ENCODE data around the gene OR8J1. TPM values are rescaled to one million over a fixed set of nuclear protein-coding genes. Genes with fewer than 3 reads are reported as not detected.
"Not testable (repeated sequence)": the region's sequence is repeated elsewhere in the genome, so short reads cannot be mapped to it uniquely, and the experiment has no call there.

The OR8J1 gene
- total RNA-seq, 1 donor from 2014 or later, result not detected

GRCh38 chr11:56394381-56394780 lies 40.3 kb downstream of the OR8J1 start:
- H3K4me2 ChIP-seq (ENCODE audit: low read length), result no peak overlapping the region
- H3K4me1 ChIP-seq (ENCODE audit: insufficient read depth, low read length), result no peaks in the 10 kb centered on the region
- no peak overlapping the region for H3K27ac ChIP-seq (ENCODE audit: low read depth, low read length)
- DNase-seq (ENCODE audit: low read depth) (no peak), FAIRE-seq (no peak)
- no peak overlapping the region for H2AFZ ChIP-seq (ENCODE audit: low read depth, low read length)
- no peaks in the 10 kb centered on the region for H4K20me1 ChIP-seq (ENCODE audit: insufficient read depth, low read length)
- Mint-ChIP-seq H3K4me3 (ENCODE audit: unreplicated experiment) (no peak overlapping the region), H3K36me3 (ENCODE audit: low read depth, unreplicated experiment) (no peaks in the 10 kb centered on the region), H3K4me1 (ENCODE audit: low read depth, unreplicated experiment) (no peaks in the 10 kb centered on the region), H3K27ac (ENCODE audit: unreplicated experiment) (no peak overlapping the region), H3K27me3 (ENCODE audit: low read depth, unreplicated experiment) (no peaks in the 10 kb centered on the region), H3K9me3 (ENCODE audit: unreplicated experiment) (no peaks in the 10 kb centered on the region)
- H3K36me3 ChIP-seq (ENCODE audit: insufficient read depth, low read length), result no peaks in the 10 kb centered on the region
- H3K79me2 ChIP-seq (ENCODE audit: insufficient read depth, low read length), result no peaks in the 10 kb centered on the region
- TF ChIP-seq CTCF (IDR thresholded peaks at IDR 0.05; ENCODE audit: insufficient read depth, low read depth, low read length), result no peak
- no peak for TF ChIP-seq EZH2 (IDR thresholded peaks at IDR 0.05; ENCODE audit: insufficient read depth, low read length)
- no peaks in the 10 kb centered on the region for H3K27me3 ChIP-seq (ENCODE audit: insufficient read depth, low read length)
- no peak overlapping the region for H3K4me3 ChIP-seq (ENCODE audit: insufficient read depth, low read depth, low read length)
- no peak overlapping the region for H3K9ac ChIP-seq (ENCODE audit: low read length)
- no peaks in the 10 kb centered on the region for H3K9me3 ChIP-seq (ENCODE audit: insufficient read depth, low read depth, low read length)

- H3K27ac Mint-ChIP-seq (ENCODE audit: unreplicated experiment), result no peak overlapping the region
- TF ChIP-seq EZH2 (IDR thresholded peaks at IDR 0.05; ENCODE audit: insufficient read depth, low read length), result no peak
- TF ChIP-seq CTCF (IDR thresholded peaks at IDR 0.05; ENCODE audit: insufficient read depth, low read depth, low read length), result no peak
- H3K4me2 ChIP-seq (ENCODE audit: low read length), result no peak overlapping the region
- H4K20me1 ChIP-seq (ENCODE audit: insufficient read depth, low read length), result no peaks in the 10 kb centered on the region
- no peaks in the 10 kb centered on the region for H3K9me3 Mint-ChIP-seq (ENCODE audit: unreplicated experiment)
- H3K27me3 Mint-ChIP-seq (ENCODE audit: low read depth, unreplicated experiment), result no peaks in the 10 kb centered on the region
- no peaks in the 10 kb centered on the region for H3K4me1 Mint-ChIP-seq (ENCODE audit: low read depth, unreplicated experiment)
- H3K36me3 ChIP-seq (ENCODE audit: insufficient read depth, low read length), result no peaks in the 10 kb centered on the region
- H3K4me3 ChIP-seq (ENCODE audit: insufficient read depth, low read depth, low read length), result no peak overlapping the region
- no peaks in the 10 kb centered on the region for H3K79me2 ChIP-seq (ENCODE audit: insufficient read depth, low read length)
- H3K9me3 ChIP-seq (ENCODE audit: insufficient read depth, low read depth, low read length), result no peaks in the 10 kb centered on the region
- DNase-seq (ENCODE audit: low read depth) (no peak), FAIRE-seq (no peak)
- H2AFZ ChIP-seq (ENCODE audit: low read depth, low read length), result no peak overlapping the region
- H3K27ac ChIP-seq (ENCODE audit: low read depth, low read length), result no peak overlapping the region
- no peaks in the 10 kb centered on the region for H3K27me3 ChIP-seq (ENCODE audit: insufficient read depth, low read length)
- no peaks in the 10 kb centered on the region for H3K4me1 ChIP-seq (ENCODE audit: insufficient read depth, low read length)
- no peak overlapping the region for H3K9ac ChIP-seq (ENCODE audit: low read length)
- no peaks in the 10 kb centered on the region for H3K36me3 Mint-ChIP-seq (ENCODE audit: low read depth, unreplicated experiment)
- no peak overlapping the region for H3K4me3 Mint-ChIP-seq (ENCODE audit: unreplicated experiment)
These were observed 42.0 kb downstream of the OR8J1 start for GRCh38 chr11:56396047-56396446.

- not testable (repeated sequence) for H3K9ac ChIP-seq (ENCODE audit: low read length); H3K36me3 Mint-ChIP-seq (ENCODE audit: low read depth, unreplicated experiment); DNase-seq (ENCODE audit: low read depth); H3K4me2 ChIP-seq (ENCODE audit: low read length); H3K36me3 ChIP-seq (ENCODE audit: insufficient read depth, low read length); H3K27me3 Mint-ChIP-seq (ENCODE audit: low read depth, unreplicated experiment); H3K27ac Mint-ChIP-seq (ENCODE audit: unreplicated experiment); H4K20me1 ChIP-seq (ENCODE audit: insufficient read depth, low read length); H3K4me3 Mint-ChIP-seq (ENCODE audit: unreplicated experiment); H3K27ac ChIP-seq (ENCODE audit: low read depth, low read length); H3K4me1 Mint-ChIP-seq (ENCODE audit: low read depth, unreplicated experiment); H3K79me2 ChIP-seq (ENCODE audit: insufficient read depth, low read length); H3K27me3 ChIP-seq (ENCODE audit: insufficient read depth, low read length); H3K4me3 ChIP-seq (ENCODE audit: insufficient read depth, low read depth, low read length); H2AFZ ChIP-seq (ENCODE audit: low read depth, low read length); H3K9me3 ChIP-seq (ENCODE audit: insufficient read depth, low read depth, low read length); H3K9me3 Mint-ChIP-seq (ENCODE audit: unreplicated experiment); FAIRE-seq; H3K4me1 ChIP-seq (ENCODE audit: insufficient read depth, low read length)
These were observed 47.9 kb downstream of the OR8J1 start for GRCh38 chr11:56401858-56402461.

Data from astrocyte (in vitro differentiated cells and primary cell).